Kidney (tissue), 14 donors: Measurements from ENCODE around the gene TMEM271. TPM values are rescaled to one million over a fixed set of nuclear protein-coding genes. Genes with fewer than 3 reads are reported as not detected.
"Not testable (repeated sequence)": the region's sequence is repeated elsewhere in the genome, so short reads cannot be mapped to it uniquely, and the experiment has no call there.

Source experiments
- DNase-seq, 5 donors: peaks; one replicate each; pipeline ENCODE4 v3.0.0-alpha.2; 2013 to 2020
- FAIRE-seq: peaks from 2 replicates; lab custom pipeline; 2012; peaks lifted over from hg19 to GRCh38; lab: Jason Lieb, UNC
- H3K27ac ChIP-seq, 2 donors: one replicate each; pipeline ENCODE4 v1.7.0; 2013; ENCODE audit warnings: low read depth in 2 of 2, low read length in 2 of 2, inconsistent platforms in 1 of 2
- H3K27me3 ChIP-seq: one replicate; pipeline ENCODE4 v1.7.1; 2013; ENCODE audit warnings: low read length, inconsistent platforms; ENCODE audit not compliant: control insufficient read depth, insufficient read depth
- H3K36me3 ChIP-seq, 3 donors: one replicate each; pipeline versions ENCODE4 v1.7.0 to v1.7.1; 2013; ENCODE audit warnings: low read length in 3 of 3, control low read depth in 1 of 3, inconsistent platforms in 1 of 3; ENCODE audit not compliant: insufficient read depth in 3 of 3, control insufficient read depth in 2 of 3
- H3K4me1 ChIP-seq, 3 donors: one replicate each; pipeline versions ENCODE4 v1.7.0 to v1.7.1; 2013; ENCODE audit warnings: low read length in 3 of 3, inconsistent platforms in 1 of 3, low read depth in 1 of 3; ENCODE audit not compliant: control insufficient read depth in 2 of 3, insufficient read depth in 2 of 3
- H3K4me3 ChIP-seq, 3 donors: one replicate each; pipeline versions ENCODE4 v1.7.0 to v1.8.1; 2013; ENCODE audit warnings: low read length in 3 of 3, control low read depth in 1 of 3, inconsistent platforms in 1 of 3
- H3K9ac ChIP-seq, 3 donors: one replicate each; pipeline versions ENCODE4 v1.7.0 to v1.7.1; 2013; ENCODE audit warnings: low read length in 3 of 3, control low read depth in 1 of 3, inconsistent platforms in 1 of 3
- H3K9me3 ChIP-seq, 3 donors: one replicate each; pipeline versions ENCODE4 v1.7.0 to v1.7.1; 2013; ENCODE audit warnings: low read length in 3 of 3, control low read depth in 1 of 3, inconsistent platforms in 1 of 3; ENCODE audit not compliant: control insufficient read depth in 2 of 3, insufficient read depth in 1 of 3
- intact Hi-C: fragments of 100-400 bp; cut with DNase I; formaldehyde crosslinking; loops from one replicate; pipeline ENCODE4 v1.11.1; 2022
- polyA plus RNA-seq: library from polyadenylated mRNA; stranded (reverse); fragments of 350-450 nt; fragmentation: Illumina TruSeq; extraction: RNeasy Lipid Tissue Mini Kit (QIAGEN cat#74804); gene quantifications from one replicate; pipeline ENCODE4 v1.2.3, GENCODE V29; 2014; ENCODE audit warnings: low read depth, low replicate concordance; ENCODE audit not compliant: insufficient read depth
- total RNA-seq: library from RNA; stranded (reverse); fragmentation: NEBNext Ultra II Directional; extraction: Animal tissue kit (Norgen Biotek cat#: 25700); gene quantifications from one replicate; pipeline ENCODE4 v1.2.1, GENCODE V29; 2021
- TF ChIP-seq, protein P1 (sequence below): IDR thresholded peaks from 3 replicates; pipeline ENCODE4 v1.5.1; 2012; ENCODE audit warnings: mild to moderate bottlenecking, moderate library complexity, borderline replicate concordance; ENCODE audit not compliant: insufficient read depth; ENCODE audit errors: extremely low read depth
- donor health status: control.
- donor health status: control.
- donor health status: control.
- donor health status: control.
- donor health status: control.
- donor health status: DM: yes; HTN: yes; CAD: no.
- donor health status: Normal renal cell carcinoma (clear cell type).

Gene TMEM271
- total and polyA plus RNA-seq, 2 donors from 2014 or later, result not detected

DNA sequence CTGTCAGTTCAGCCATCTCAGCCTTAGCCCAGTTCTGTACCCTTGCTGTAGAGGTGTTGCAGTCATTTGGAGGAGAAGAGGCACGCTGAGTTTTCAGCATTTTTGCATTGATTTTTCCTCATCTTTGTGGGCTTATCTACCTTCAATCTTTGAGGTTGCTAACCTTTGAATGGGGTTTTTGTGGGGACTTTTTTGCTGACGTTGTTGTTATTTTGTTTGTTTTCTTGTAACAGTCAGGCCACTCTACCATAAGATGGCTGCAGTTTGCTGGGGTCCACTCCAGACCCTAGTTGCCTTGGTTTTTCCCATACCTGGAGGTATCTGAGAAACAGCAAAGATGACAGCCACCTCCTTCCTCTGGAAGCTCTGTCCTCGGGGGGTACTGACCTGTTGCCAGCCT lies 22.8 kb upstream of the TMEM271 start:
- Histone ChIP-seq H3K4me1 (no peaks in the 10 kb centered on the region), H3K9me3 (no peaks in the 10 kb centered on the region), H3K9ac (no peak overlapping the region), H3K36me3 (no peaks in the 10 kb centered on the region), H3K4me3 (no peak overlapping the region), H3K27me3 (no peaks in the 10 kb centered on the region), H3K27ac (no peak overlapping the region)
- FAIRE-seq (no peak), DNase-seq (no peak)
- TF ChIP-seq, protein P1, sequence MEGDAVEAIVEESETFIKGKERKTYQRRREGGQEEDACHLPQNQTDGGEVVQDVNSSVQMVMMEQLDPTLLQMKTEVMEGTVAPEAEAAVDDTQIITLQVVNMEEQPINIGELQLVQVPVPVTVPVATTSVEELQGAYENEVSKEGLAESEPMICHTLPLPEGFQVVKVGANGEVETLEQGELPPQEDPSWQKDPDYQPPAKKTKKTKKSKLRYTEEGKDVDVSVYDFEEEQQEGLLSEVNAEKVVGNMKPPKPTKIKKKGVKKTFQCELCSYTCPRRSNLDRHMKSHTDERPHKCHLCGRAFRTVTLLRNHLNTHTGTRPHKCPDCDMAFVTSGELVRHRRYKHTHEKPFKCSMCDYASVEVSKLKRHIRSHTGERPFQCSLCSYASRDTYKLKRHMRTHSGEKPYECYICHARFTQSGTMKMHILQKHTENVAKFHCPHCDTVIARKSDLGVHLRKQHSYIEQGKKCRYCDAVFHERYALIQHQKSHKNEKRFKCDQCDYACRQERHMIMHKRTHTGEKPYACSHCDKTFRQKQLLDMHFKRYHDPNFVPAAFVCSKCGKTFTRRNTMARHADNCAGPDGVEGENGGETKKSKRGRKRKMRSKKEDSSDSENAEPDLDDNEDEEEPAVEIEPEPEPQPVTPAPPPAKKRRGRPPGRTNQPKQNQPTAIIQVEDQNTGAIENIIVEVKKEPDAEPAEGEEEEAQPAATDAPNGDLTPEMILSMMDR, result no peak
- intact Hi-C loops, result no loop called here

DNA sequence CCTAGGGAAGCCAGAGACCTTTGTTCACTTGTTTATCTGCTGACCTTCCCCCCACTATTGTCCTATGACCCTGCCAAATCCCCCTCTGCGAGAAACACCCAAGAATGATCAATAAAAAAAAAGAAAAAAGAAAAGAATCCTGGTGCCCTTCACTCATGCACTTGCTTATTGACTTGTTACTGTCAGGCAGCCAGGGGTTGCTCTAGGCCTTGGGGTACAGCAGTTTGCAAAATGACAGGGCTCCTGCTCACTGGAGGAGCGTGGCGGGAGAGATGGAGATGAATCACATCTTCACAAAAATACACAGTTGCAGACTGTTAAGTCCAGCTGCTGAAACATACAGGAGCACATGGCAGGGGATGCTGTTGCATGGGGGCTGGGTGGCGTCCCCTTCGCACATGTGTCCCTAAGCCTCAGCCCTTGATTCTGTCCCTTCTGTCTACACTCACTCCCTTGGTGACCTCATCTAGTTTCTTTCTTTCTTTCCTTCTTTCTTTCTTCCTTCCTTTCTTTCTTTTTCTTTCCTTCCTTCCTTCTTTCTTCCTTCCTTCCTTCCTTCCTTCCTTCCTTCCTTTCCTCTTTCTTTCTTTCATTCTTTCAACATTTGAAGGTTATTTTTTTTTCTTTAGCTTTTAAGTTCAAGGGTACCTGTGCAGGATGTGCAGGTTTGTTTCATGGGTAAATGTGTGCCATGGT lies 16.9 kb upstream of the TMEM271 start:
- Histone ChIP-seq H3K4me1 (no peaks in the 10 kb centered on the region), H3K9ac (no peak overlapping the region), H3K9me3 (no peaks in the 10 kb centered on the region), H3K36me3 (no peaks in the 10 kb centered on the region), H3K4me3 (no peak overlapping the region), H3K27ac (no peak overlapping the region), H3K27me3 (no peaks in the 10 kb centered on the region)
- TF ChIP-seq, protein P1, result no peak
- intact Hi-C loops, result no loop called here
- DNase-seq, result no peak
- FAIRE-seq, result no peak

DNA sequence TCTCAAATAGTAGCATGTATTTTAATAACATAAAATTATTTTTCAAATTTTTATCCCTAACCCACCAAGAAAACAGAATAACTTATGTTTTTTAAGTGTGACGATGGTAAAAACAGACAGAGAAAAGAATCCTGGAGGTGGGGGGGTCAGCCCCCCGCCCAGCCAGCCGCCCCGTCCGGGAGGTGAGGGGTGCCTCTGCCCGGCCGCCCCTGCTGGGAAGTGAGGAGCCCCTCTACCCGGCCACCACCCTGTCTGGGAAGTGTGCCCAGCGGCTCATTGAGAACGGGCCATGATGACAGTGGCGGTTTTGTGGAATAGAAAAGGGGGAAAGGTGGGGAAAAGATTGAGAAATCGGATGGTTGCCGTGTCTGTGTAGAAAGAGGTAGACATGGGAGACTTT lies 16.1 kb upstream of the TMEM271 start:
- intact Hi-C loops, H3K36me3 ChIP-seq, H3K9ac ChIP-seq, H3K4me1 ChIP-seq, FAIRE-seq, H3K27ac ChIP-seq, DNase-seq, H3K4me3 ChIP-seq, H3K27me3 ChIP-seq, H3K9me3 ChIP-seq: not testable (repeated sequence)

DNA sequence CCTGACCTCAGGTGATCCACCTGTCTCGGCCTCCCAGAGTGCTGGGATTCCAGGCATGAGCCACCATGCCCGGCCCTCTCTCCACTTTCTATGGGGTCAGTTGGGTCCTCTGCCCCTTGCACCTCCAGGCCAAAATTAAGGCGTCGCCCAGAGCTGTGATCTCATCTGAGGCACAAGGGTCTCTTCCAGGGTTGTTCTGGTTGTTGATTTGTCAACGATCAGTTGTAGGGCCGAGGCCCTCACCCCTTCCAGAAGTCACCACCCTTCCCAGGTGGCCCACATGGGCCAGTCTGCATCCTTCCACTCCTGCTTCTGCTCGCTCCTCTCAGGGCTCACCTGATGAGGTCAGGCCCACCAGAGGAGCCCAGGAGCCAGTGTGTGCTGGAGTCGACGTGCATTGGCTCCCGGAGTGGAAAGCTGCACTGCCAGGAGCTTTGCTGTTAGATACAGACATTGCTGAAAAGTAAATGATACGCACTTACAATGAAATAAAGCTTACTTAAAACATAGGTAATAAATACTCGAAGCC lies 14.3 kb upstream of the TMEM271 start:
- no peaks in the 10 kb centered on the region for H3K9me3 ChIP-seq
- no peaks in the 10 kb centered on the region for H3K27me3 ChIP-seq
- FAIRE-seq (no peak), DNase-seq (no peak)
- H3K36me3 ChIP-seq, result no peaks in the 10 kb centered on the region
- intact Hi-C loops, result no loop called here
- H3K4me1 ChIP-seq, result no peaks in the 10 kb centered on the region
- no peak overlapping the region for H3K27ac ChIP-seq
- no peak overlapping the region for H3K4me3 ChIP-seq
- H3K9ac ChIP-seq, result no peak overlapping the region
- TF ChIP-seq, protein P1, result no peak
